SH-SY5Y (cell line): ENCODE data around the gene SMIM35.

Experiments
- GATA2 ChIP-seq: IDR thresholded peaks from 2 replicates; pipeline ENCODE4 v1.6.1; 2011; ENCODE audit warnings: mild to moderate bottlenecking, low read depth, low read length
- GATA3 ChIP-seq: IDR thresholded peaks from 2 replicates; pipeline ENCODE4 v1.6.1; 2011; ENCODE audit warnings: low read depth, mild to moderate bottlenecking, low read length, moderate library complexity

DNA sequence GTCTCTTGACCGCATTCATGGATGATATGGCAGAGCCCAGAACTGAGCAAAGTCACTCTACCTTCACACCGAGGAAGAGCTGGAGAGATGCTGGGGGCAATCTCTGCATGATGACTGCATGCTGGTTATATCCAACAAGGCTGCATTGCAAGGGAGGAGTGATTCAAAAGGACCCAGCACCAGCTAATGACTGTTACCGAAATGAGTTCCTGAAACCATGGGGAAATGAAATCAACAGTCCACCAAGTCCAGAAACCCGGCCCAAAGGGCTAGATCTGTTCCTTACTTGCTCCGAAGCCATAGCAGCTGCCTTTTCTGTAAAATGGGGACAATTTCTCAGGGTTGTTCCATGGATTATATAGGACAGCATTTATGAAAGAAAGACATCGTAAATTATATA is 1.2 kb upstream of the SMIM35 start:
- TF ChIP-seq GATA3 (no peak), GATA2 (no peak)
